PC-9 (cell line): Measurements from ENCODE around the gene RAB31. TPM values are rescaled to one million over a fixed set of nuclear protein-coding genes. Genes with fewer than 3 reads are reported as not detected.

Experiments used
- BruUV-seq: library from RNA; stranded (reverse); fragments of 400-500 nt; replicated peaks from 2 replicates; lab custom pipeline; 2021; lab: Mats Ljungman, UMichigan
- CTCF ChIA-PET: fragments of 300-600 bp; sonication (Branson Sonifier 250); formaldehyde crosslinking; loops from one replicate; lab custom pipeline; 2022; ENCODE audit warnings: antibody characterized with exemption; lab: Charles Lee
- POLR2A ChIA-PET: fragments of 300-600 bp; sonication (Branson Sonifier 250); formaldehyde crosslinking; loops from one replicate; lab custom pipeline; 2022; ENCODE audit warnings: antibody characterized with exemption; ENCODE audit not compliant: unreplicated experiment; lab: Charles Lee
- DNase-seq, 2 experiments: peaks; one replicate each; pipeline versions ENCODE4 v3.0.0 to v3.0.0-alpha.2; 2015 to 2022; ENCODE audit warnings: mixed read lengths in 1 of 2
- H2AFZ ChIP-seq: fragments of 200-600 bp; sonication (generic); 2 replicates; pipeline ENCODE4 v1.8.1; 2017; ENCODE audit warnings: antibody characterized with exemption
- H3F3A ChIP-seq: fragments of 200-600 bp; sonication (generic); 2 replicates; pipeline ENCODE4 v1.8.1; 2017; ENCODE audit warnings: antibody characterized with exemption, mild to moderate bottlenecking, low read depth; ENCODE audit not compliant: insufficient read depth
- H3K27ac ChIP-seq: fragments of 200-600 bp; sonication (generic); 2 replicates; pipeline ENCODE4 v1.6.1; 2016; ENCODE audit warnings: mixed run types
- H3K27me3 ChIP-seq: fragments of 200-600 bp; sonication (generic); 2 replicates; pipeline ENCODE4 v1.6.1; 2016; ENCODE audit warnings: low read depth, mixed run types; ENCODE audit not compliant: insufficient read depth
- H3K36me3 ChIP-seq: fragments of 200-600 bp; sonication (generic); 2 replicates; pipeline ENCODE4 v1.6.1; 2016; ENCODE audit warnings: low read depth, mixed run types
- H3K4me1 ChIP-seq: fragments of 200-600 bp; sonication (generic); replicated peaks from 2 replicates; pipeline ENCODE4 v1.6.1; 2016; ENCODE audit warnings: mixed run types; ENCODE audit not compliant: insufficient read depth
- H3K4me2 ChIP-seq: fragments of 200-600 bp; sonication (generic); 2 replicates; pipeline ENCODE4 v1.6.1; 2017; ENCODE audit warnings: mixed run types
- H3K4me3 ChIP-seq: fragments of 200-600 bp; sonication (generic); 2 replicates; pipeline ENCODE4 v1.6.1; 2016; ENCODE audit warnings: mixed run types
- H3K79me2 ChIP-seq: fragments of 200-600 bp; sonication (generic); 2 replicates; pipeline ENCODE4 v1.6.1; 2017; ENCODE audit warnings: low read depth, mixed run types
- H3K9me2 ChIP-seq: fragments of 200-600 bp; sonication (generic); 2 replicates; pipeline ENCODE4 v1.8.1; 2017; ENCODE audit warnings: mild to moderate bottlenecking; ENCODE audit not compliant: insufficient read depth
- H3K9me3 ChIP-seq: fragments of 200-600 bp; sonication (generic); 2 replicates; pipeline ENCODE4 v1.8.1; 2016; ENCODE audit warnings: low read depth; ENCODE audit not compliant: insufficient read depth
- H4K20me1 ChIP-seq: fragments of 200-600 bp; sonication (generic); 2 replicates; pipeline ENCODE4 v1.8.1; 2017; ENCODE audit not compliant: insufficient read depth
- EZH2 ChIP-seq: fragments of 200-600 bp; sonication (generic); IDR thresholded peaks from 2 replicates; pipeline ENCODE4 v1.8.0; 2017; ENCODE audit warnings: antibody characterized with exemption, low read depth
- intact Hi-C: fragments of 100-400 bp; cut with micrococcal nuclease; formaldehyde crosslinking; loops from one replicate; pipeline ENCODE4 v1.10.0; 2022; ENCODE audit not compliant: unreplicated experiment
- total RNA-seq: library from RNA; stranded (reverse); gene quantifications from 2 replicates; pipeline ENCODE4 v1.2.3, GENCODE V29; 2021
- TF ChIP-seq, protein P1 (sequence below): fragments of 200-600 bp; sonication (generic); conservative IDR thresholded peaks from 2 replicates; pipeline ENCODE4 v1.6.1; 2017; ENCODE audit warnings: mixed run types, antibody characterized with exemption, mild to moderate bottlenecking, moderate library complexity

RAB31 gene
- total RNA-seq, 1 experiment from 2014 or later: 51.0 TPM

GRCh38 chr18:9823805-9824473, 115.8 kb downstream of the RAB31 start:
- no TSS peak for BruUV-seq
- ChIA-PET POLR2A (interaction anchor here (0.7 to 1.1 kb wide), 2 partner anchors 90 to 248 kb away, joined by 3 to 7 read pairs; partner anchors contain the start of gene VAPA), CTCF (interaction anchor here (0.6 kb wide), 1 partner anchor 113 kb away, joined by 3 read pairs; no protein-coding TSS in a partner anchor)
- H2AFZ ChIP-seq: no peak overlapping the region
- H3K27ac ChIP-seq: peak overlapping the region; percentile 93
- H3K4me3 ChIP-seq: no peak overlapping the region
- peaks cover 44% of the 10 kb centered on the region for H3F3A ChIP-seq
- H4K20me1 ChIP-seq: no peaks in the 10 kb centered on the region
- no peaks in the 10 kb centered on the region for H3K27me3 ChIP-seq
- no peaks in the 10 kb centered on the region for H3K9me2 ChIP-seq
- H3K4me2 ChIP-seq: no peak overlapping the region
- intact Hi-C loops: loop anchor here (2.0 kb wide), 2 partner anchors 53 to 81 kb away; no protein-coding TSS in a partner anchor
- H3K79me2 ChIP-seq: peaks cover 18% of the 10 kb centered on the region
- H3K4me1 ChIP-seq: peaks cover 54% of the 10 kb centered on the region
- H3K9me3 ChIP-seq: no peaks in the 10 kb centered on the region
- TF ChIP-seq, protein P1, sequence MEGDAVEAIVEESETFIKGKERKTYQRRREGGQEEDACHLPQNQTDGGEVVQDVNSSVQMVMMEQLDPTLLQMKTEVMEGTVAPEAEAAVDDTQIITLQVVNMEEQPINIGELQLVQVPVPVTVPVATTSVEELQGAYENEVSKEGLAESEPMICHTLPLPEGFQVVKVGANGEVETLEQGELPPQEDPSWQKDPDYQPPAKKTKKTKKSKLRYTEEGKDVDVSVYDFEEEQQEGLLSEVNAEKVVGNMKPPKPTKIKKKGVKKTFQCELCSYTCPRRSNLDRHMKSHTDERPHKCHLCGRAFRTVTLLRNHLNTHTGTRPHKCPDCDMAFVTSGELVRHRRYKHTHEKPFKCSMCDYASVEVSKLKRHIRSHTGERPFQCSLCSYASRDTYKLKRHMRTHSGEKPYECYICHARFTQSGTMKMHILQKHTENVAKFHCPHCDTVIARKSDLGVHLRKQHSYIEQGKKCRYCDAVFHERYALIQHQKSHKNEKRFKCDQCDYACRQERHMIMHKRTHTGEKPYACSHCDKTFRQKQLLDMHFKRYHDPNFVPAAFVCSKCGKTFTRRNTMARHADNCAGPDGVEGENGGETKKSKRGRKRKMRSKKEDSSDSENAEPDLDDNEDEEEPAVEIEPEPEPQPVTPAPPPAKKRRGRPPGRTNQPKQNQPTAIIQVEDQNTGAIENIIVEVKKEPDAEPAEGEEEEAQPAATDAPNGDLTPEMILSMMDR: no peak
- no peak for TF ChIP-seq EZH2
- no peak for DNase-seq
- H3K36me3 ChIP-seq: 0 out of 2 replicates have a peak, but pooled peaks cover 2% of the 10 kb centered on the region

DNA sequence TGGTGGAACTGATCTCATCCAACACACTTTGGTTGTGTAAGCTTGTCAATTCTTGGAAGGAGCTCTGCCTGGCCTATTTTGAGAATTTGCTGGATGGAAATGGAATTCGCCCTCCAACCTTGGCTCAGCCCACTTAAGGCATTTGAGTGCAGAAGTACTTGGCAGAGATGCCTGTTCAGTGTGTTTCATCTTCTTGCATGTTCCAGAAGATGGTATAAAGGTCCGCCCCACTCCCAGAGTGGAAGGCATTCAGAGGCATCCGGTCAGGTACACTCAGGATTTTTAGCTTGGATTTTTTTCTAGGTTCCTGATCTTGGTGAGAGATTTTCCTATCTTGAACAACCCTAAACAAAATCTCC, 116.4 kb downstream of the RAB31 start:
- Histone ChIP-seq H3K27me3 (no peaks in the 10 kb centered on the region), H4K20me1 (no peaks in the 10 kb centered on the region), H3K27ac (peak overlapping the region; percentile 93), H3K4me1 (peaks cover 59% of the 10 kb centered on the region), H3F3A (peaks cover 49% of the 10 kb centered on the region), H3K36me3 (no peaks in the 10 kb centered on the region), H3K9me3 (no peaks in the 10 kb centered on the region), H2AFZ (no peak overlapping the region), H3K4me2 (peak overlapping the region; percentile 68), H3K4me3 (no peak overlapping the region), H3K79me2 (peaks cover 23% of the 10 kb centered on the region), H3K9me2 (no peaks in the 10 kb centered on the region)
- TF ChIP-seq, protein P1: no peak
- TF ChIP-seq EZH2: no peak
- intact Hi-C loops: loop anchor here (2.0 kb wide), 2 partner anchors 52 to 82 kb away; no protein-coding TSS in a partner anchor
- no TSS peak for BruUV-seq
- no peak for DNase-seq
- CTCF ChIA-PET: no interaction called here
- POLR2A ChIA-PET: interaction anchor here (0.5 to 1.1 kb wide), 3 partner anchors 23 to 249 kb away, joined by 3 to 7 read pairs (median 3); partner anchors contain the start of gene VAPA

GRCh38 chr18:9824952-9825371, 116.9 kb downstream of the RAB31 start:
- CTCF ChIA-PET: no interaction called here

More at GRCh38 chr18:9824952-9825371, 116.9 kb downstream of the RAB31 start:
- Histone ChIP-seq H3K27ac (peak overlapping the region; percentile 93), H3K9me2 (no peaks in the 10 kb centered on the region), H2AFZ (no peak overlapping the region), H3K4me2 (peak overlapping the region; percentile 68), H3K79me2 (peaks cover 24% of the 10 kb centered on the region), H3F3A (peaks cover 51% of the 10 kb centered on the region), H3K27me3 (no peaks in the 10 kb centered on the region), H3K4me3 (no peak overlapping the region; the same call in 1 of the 2 replicates), H3K9me3 (no peaks in the 10 kb centered on the region), H3K36me3 (no peaks in the 10 kb centered on the region), H3K4me1 (peaks cover 60% of the 10 kb centered on the region), H4K20me1 (no peaks in the 10 kb centered on the region)
- no peak for DNase-seq
- BruUV-seq: TSS peak; percentile 54
- POLR2A ChIA-PET: interaction anchor here (0.5 to 0.7 kb wide), 2 partner anchors 22 to 124 kb away, joined by 3 to 4 read pairs; no protein-coding TSS in a partner anchor
- intact Hi-C loops: loop anchor here (1.0 to 5.0 kb wide), 5 partner anchors 43 to 143 kb away; no protein-coding TSS in a partner anchor
- TF ChIP-seq EZH2: no peak
- TF ChIP-seq, protein P1: no peak
